CD14-positive monocyte (primary cell): Measurements from ENCODE around the gene KCNT1. TPM values are rescaled to one million over a fixed set of nuclear protein-coding genes. Genes with fewer than 3 reads are reported as not detected.

Source experiments
- DNase-seq, 3 donors: peaks; one replicate each; pipeline ENCODE4 v3.0.0-alpha.2; 2011 to 2022
- H2AFZ ChIP-seq: 2 replicates; pipeline ENCODE4 v1.6.0; 2012; ENCODE audit warnings: mild to moderate bottlenecking, low read depth, low read length, inconsistent platforms; ENCODE audit not compliant: insufficient read depth, poor library complexity, severe bottlenecking
- H3K27ac ChIP-seq, 2 donors: 1 replicate in 1 of 2; 2 replicates in 1 of 2; pipeline ENCODE4 v1.5.1; 2012 to 2013; ENCODE audit warnings: low read length in 2 of 2, control low read depth in 1 of 2, inconsistent platforms in 1 of 2, low read depth in 1 of 2, mild to moderate bottlenecking in 1 of 2
- H3K27me3 ChIP-seq, 2 donors: one replicate each; pipeline versions ENCODE4 v1.6.0 to v1.6.1; 2011 to 2013; ENCODE audit warnings: low read length in 2 of 2; ENCODE audit not compliant: control insufficient read depth in 2 of 2, insufficient read depth in 2 of 2
- H3K36me3 ChIP-seq, 2 donors: replicated peaks in 1 of 2; 1 replicate in 1 of 2; 2 replicates in 1 of 2; pipeline versions ENCODE4 v1.5.1 to v1.6.1; 2012 to 2013; ENCODE audit warnings: low read length in 2 of 2, control low read depth in 1 of 2, inconsistent platforms in 1 of 2, mild to moderate bottlenecking in 1 of 2; ENCODE audit not compliant: insufficient read depth in 2 of 2, control insufficient read depth in 1 of 2
- H3K4me1 ChIP-seq, 2 donors: 1 replicate in 1 of 2; 2 replicates in 1 of 2; pipeline versions ENCODE4 v1.5.1 to v1.6.1; 2012 to 2013; ENCODE audit warnings: low read length in 2 of 2, control low read depth in 1 of 2, inconsistent platforms in 1 of 2, mild to moderate bottlenecking in 1 of 2, moderate library complexity in 1 of 2; ENCODE audit not compliant: insufficient read depth in 2 of 2, control insufficient read depth in 1 of 2
- H3K4me2 ChIP-seq: replicated peaks from 2 replicates; pipeline ENCODE3; 2012; ENCODE audit warnings: low read length, moderate library complexity, mild to moderate bottlenecking; ENCODE audit not compliant: poor library complexity, severe bottlenecking; ENCODE audit errors: extremely low read depth
- H3K4me3 ChIP-seq, 3 experiments: fragments of 200-600 bp in 1 of 3; sonication (generic) in 1 of 3; replicated peaks in 1 of 3; 1 replicate in 2 of 3; 2 replicates in 1 of 3; pipeline ENCODE4 v1.5.1; 2011 to 2013; ENCODE audit warnings: low read length in 3 of 3, mild to moderate bottlenecking in 3 of 3, control low read depth in 2 of 3, low read depth in 2 of 3, inconsistent platforms in 1 of 3, moderate library complexity in 1 of 3
- H3K79me2 ChIP-seq: 2 replicates; pipeline ENCODE4 v1.6.0; 2012; ENCODE audit warnings: mild to moderate bottlenecking, control low read depth, inconsistent platforms, low read length, moderate library complexity; ENCODE audit not compliant: insufficient read depth
- H3K9ac ChIP-seq: 2 replicates; pipeline ENCODE4 v1.6.0; 2017; ENCODE audit warnings: low read length, mild to moderate bottlenecking; ENCODE audit not compliant: insufficient read depth, poor library complexity, severe bottlenecking
- H3K9me3 ChIP-seq, 2 donors: replicated peaks in 1 of 2; 1 replicate in 1 of 2; 2 replicates in 1 of 2; pipeline versions ENCODE4 v1.5.1 to v1.6.1; 2012 to 2013; ENCODE audit warnings: low read length in 2 of 2, control low read depth in 1 of 2; ENCODE audit not compliant: control insufficient read depth in 1 of 2, insufficient read depth in 1 of 2
- H4K20me1 ChIP-seq: 2 replicates; pipeline ENCODE4 v1.6.0; 2012; ENCODE audit warnings: mild to moderate bottlenecking, low read length, control low read depth, moderate library complexity; ENCODE audit not compliant: insufficient read depth
- H3K27ac Mint-ChIP-seq, 7 donors: one replicate each; pipeline ENCODE4 v1.8.0; 2020; ENCODE audit warnings: mild to moderate bottlenecking in 7 of 7, mixed read lengths in 7 of 7, moderate library complexity in 6 of 7, inconsistent platforms in 2 of 7
- H3K27me3 Mint-ChIP-seq, 3 donors: one replicate each; pipeline ENCODE4 v1.8.0; 2021 to 2022; ENCODE audit warnings: low read depth in 3 of 3, mild to moderate bottlenecking in 3 of 3, mixed read lengths in 3 of 3, moderate library complexity in 3 of 3, inconsistent platforms in 1 of 3
- H3K36me3 Mint-ChIP-seq, 2 donors: one replicate each; pipeline ENCODE4 v1.8.0; 2020; ENCODE audit warnings: mixed read lengths in 2 of 2, inconsistent platforms in 1 of 2, mild to moderate bottlenecking in 1 of 2
- H3K4me1 Mint-ChIP-seq: one replicate; pipeline ENCODE4 v1.8.0; 2020; ENCODE audit warnings: mild to moderate bottlenecking, mixed read lengths
- H3K4me3 Mint-ChIP-seq, 2 donors: one replicate each; pipeline ENCODE4 v1.8.0; 2020; ENCODE audit warnings: mild to moderate bottlenecking in 2 of 2, mixed read lengths in 2 of 2, moderate library complexity in 1 of 2
- H3K9me3 Mint-ChIP-seq, 7 donors: one replicate each; pipeline ENCODE4 v1.8.0; 2020 to 2022; ENCODE audit warnings: mixed read lengths in 7 of 7, mild to moderate bottlenecking in 6 of 7, moderate library complexity in 6 of 7, inconsistent platforms in 2 of 7
- CTCF ChIP-seq: fragments of 200-600 bp; IDR thresholded peaks from one replicate; pipeline ENCODE4 v1.8.0; 2022; ENCODE audit warnings: antibody characterized with exemption, mild to moderate bottlenecking
- WGBS: methylation state at CpG from one replicate; pipeline ENCODE4 v1.1.5; 2013; ENCODE audit warnings: missing lambda C conversion rate; ENCODE audit not compliant: insufficient coverage; 5-methylcytosine and 5-hydroxymethylcytosine counted together
- intact Hi-C, 2 donors: fragments of 100-400 bp; cut with micrococcal nuclease; formaldehyde crosslinking; loops; one replicate each; pipeline versions ENCODE4 v1.15.0 to v1.15.1; 2023
- polyA plus RNA-seq, 3 donors: library from polyadenylated mRNA; depleted of rRNA in 1 of 3; unstranded in 2 of 3; stranded (reverse) in 1 of 3; fragments of 300-500 nt in 2 of 3; fragments of >200 nt in 1 of 3; fragmentation: Illumina TruSeq in 2 of 3; gene quantifications; 1 replicate in 2 of 3; 2 replicates in 1 of 3; pipeline ENCODE4 v1.2.3, GENCODE V29; 2012 to 2021

The KCNT1 gene
- polyA plus RNA-seq, 3 donors, result not detected

GRCh38 chr9:135678236-135679017, 23.6 kb upstream of the KCNT1 start:
- Histone ChIP-seq H3K79me2 (no peaks in the 10 kb centered on the region), H3K27me3 (no peaks in the 10 kb centered on the region), H3K9me3 (no peaks in the 10 kb centered on the region), H3K27ac (no peak overlapping the region), H2AFZ (no peak overlapping the region), H3K9ac (no peak overlapping the region), H3K4me1 (no peaks in the 10 kb centered on the region), H4K20me1 (no peaks in the 10 kb centered on the region), H3K4me2 (no peak overlapping the region), H3K36me3 (no peaks in the 10 kb centered on the region), H3K4me3 (no peak overlapping the region)
- Mint-ChIP-seq H3K4me3 (no peak overlapping the region), H3K27me3 (peaks cover 2 to 6% (median 6%) of the 10 kb centered on the region in 3 donors), H3K36me3 (no peaks in the 10 kb centered on the region), H3K4me1 (no peaks in the 10 kb centered on the region), H3K27ac (no peak overlapping the region), H3K9me3 (peaks cover 0 to 2% (median 0%) of the 10 kb centered on the region in 7 donors)
- DNase-seq, result no peak
- TF ChIP-seq CTCF, result no peak
- WGBS, result 92% methylated on average over 16 of the region's 20 CpGs
- intact Hi-C loops, result no loop called here

- Mint-ChIP-seq H3K4me1 (no peaks in the 10 kb centered on the region), H3K27ac (no peak overlapping the region)
Measured at GRCh38 chr9:135680056-135680455, 21.9 kb upstream of the KCNT1 start.

More at GRCh38 chr9:135680056-135680455, 21.9 kb upstream of the KCNT1 start:
- no peaks in the 10 kb centered on the region for H4K20me1 ChIP-seq
- no peaks in the 10 kb centered on the region for H3K79me2 ChIP-seq
- H3K4me1 ChIP-seq, result no peaks in the 10 kb centered on the region
- H3K36me3 ChIP-seq, result no peaks in the 10 kb centered on the region
- no peaks in the 10 kb centered on the region for H3K9me3 ChIP-seq
- DNase-seq, result no peak
- intact Hi-C loops, result no loop called here
- H3K9ac ChIP-seq, result no peak overlapping the region
- Mint-ChIP-seq H3K4me3 (no peak overlapping the region), H3K9me3 (peaks cover 0 to 2% (median 0%) of the 10 kb centered on the region in 7 donors), H3K36me3 (no peaks in the 10 kb centered on the region), H3K27me3 (peaks cover 0 to 4% (median 3%) of the 10 kb centered on the region in 3 donors)
- no peak overlapping the region for H2AFZ ChIP-seq
- no peak overlapping the region for H3K4me3 ChIP-seq
- TF ChIP-seq CTCF, result no peak
- H3K27ac ChIP-seq, result no peak overlapping the region
- no peaks in the 10 kb centered on the region for H3K27me3 ChIP-seq
- no peak overlapping the region for H3K4me2 ChIP-seq
- 85% methylated on average over 9 of the region's 16 CpGs for WGBS
